K562 (cell line): ENCODE data around the gene CRABP2. TPM values are rescaled to one million over a fixed set of nuclear protein-coding genes. Genes with fewer than 3 reads are reported as not detected.

Experiments used
- ARHGAP35 ChIP-seq: fragments of 450-650 bp; IDR thresholded peaks from 2 replicates; pipeline ENCODE4 v1.6.1; 2018; ENCODE audit not compliant: partially characterized antibody
- BCLAF1 ChIP-seq, 2 experiments: fragments of 450-650 bp in 1 of 2; IDR thresholded peaks; 2 replicates each; pipeline ENCODE4 v1.6.1; 2011 to 2017; ENCODE audit warnings: low read depth in 2 of 2, antibody characterized with exemption in 1 of 2, borderline replicate concordance in 1 of 2, low read length in 1 of 2, mild to moderate bottlenecking in 1 of 2, mixed read lengths in 1 of 2; ENCODE audit not compliant: control insufficient read depth in 1 of 2
- DLX4 ChIP-seq: fragments of 250-450 bp; sonication (Bioruptor Pico); IDR thresholded peaks from 2 replicates; pipeline ENCODE4 v1.6.1; 2021; ENCODE audit warnings: mild to moderate bottlenecking
- GABPB2 ChIP-seq: fragments of 250-450 bp; sonication (Bioruptor Pico); conservative IDR thresholded peaks from 2 replicates; pipeline ENCODE4 v1.5.1; 2021; ENCODE audit warnings: mild to moderate bottlenecking
- HDAC1 ChIP-seq, 2 experiments: fragments of 450-650 bp; IDR thresholded peaks; 2 replicates each; pipeline ENCODE4 v1.6.1; 2016 to 2017; ENCODE audit warnings: inconsistent platforms in 1 of 2, mild to moderate bottlenecking in 1 of 2, moderate library complexity in 1 of 2
- HLTF ChIP-seq: fragments of 450-650 bp; IDR thresholded peaks from 2 replicates; pipeline ENCODE4 v1.6.1; 2016
- HOMEZ ChIP-seq: fragments of 250-450 bp; sonication (Bioruptor Pico); IDR thresholded peaks from 2 replicates; pipeline ENCODE4 v1.4.0; 2020; ENCODE audit warnings: mild to moderate bottlenecking, moderate library complexity
- NCOA2 ChIP-seq, 2 experiments: fragments of 450-650 bp; IDR thresholded peaks; 2 replicates each; pipeline ENCODE4 v1.6.1; 2018; ENCODE audit warnings: mild to moderate bottlenecking in 2 of 2, moderate library complexity in 1 of 2; ENCODE audit not compliant: partially characterized antibody in 2 of 2
- NKRF ChIP-seq: fragments of 450-650 bp; IDR thresholded peaks from 2 replicates; pipeline ENCODE4 v1.6.1; 2016; ENCODE audit warnings: borderline replicate concordance
- PCBP2 ChIP-seq: fragments of 200-400 bp; formaldehyde crosslinking; IDR thresholded peaks from 2 replicates; pipeline ENCODE4 v1.6.1; 2018; ENCODE audit warnings: low read length, low read depth, mild to moderate bottlenecking, moderate library complexity; ENCODE audit not compliant: poor library complexity, severe bottlenecking
- POLR2A ChIP-seq: fragments of 450-650 bp; conservative IDR thresholded peaks from 2 replicates; pipeline ENCODE4 v1.6.1; 2016
- POLR2B ChIP-seq: fragments of 450-650 bp; IDR thresholded peaks from 2 replicates; pipeline ENCODE4 v1.6.1; 2018; ENCODE audit warnings: low read depth; ENCODE audit not compliant: partially characterized antibody
- POLR3A ChIP-seq: IDR thresholded peaks from 2 replicates; pipeline ENCODE4 v1.6.1; 2011; ENCODE audit warnings: borderline replicate concordance, mild to moderate bottlenecking, moderate library complexity; ENCODE audit not compliant: insufficient read length, insufficient read depth; ENCODE audit errors: extremely low read depth
- RB1 ChIP-seq: fragments of 450-650 bp; IDR thresholded peaks from 2 replicates; pipeline ENCODE4 v1.6.1; 2017; ENCODE audit warnings: low read depth, mild to moderate bottlenecking
- TOE1 ChIP-seq, 2 experiments: fragments of 450-650 bp in 1 of 2; sonication (generic) in 1 of 2; formaldehyde crosslinking in 1 of 2; IDR thresholded peaks; 2 replicates each; pipeline versions ENCODE4 v1.7.1 to v1.8.0; 2016 to 2022; ENCODE audit warnings: borderline replicate concordance in 2 of 2, mild to moderate bottlenecking in 2 of 2, antibody characterized with exemption in 1 of 2, inconsistent platforms in 1 of 2, low read depth in 1 of 2, missing genetic modification reagents in 1 of 2, moderate library complexity in 1 of 2
- ZFX ChIP-seq: sonication (generic); formaldehyde crosslinking; IDR thresholded peaks from 2 replicates; pipeline ENCODE4 v1.8.0; 2022; ENCODE audit warnings: mild to moderate bottlenecking, missing genetic modification reagents, moderate library complexity
- polyA plus RNA-seq, 8 experiments: library from polyadenylated mRNA; depleted of rRNA in 4 of 8; stranded (reverse) in 5 of 8; unstranded in 3 of 8; fragments of >200 nt; fragmentation: Nextera tagmentation in 2 of 8; fragmentation: Illumina TruSeq in 1 of 8; extraction: Ambion mirVana in 2 of 8; extraction: Trizol in 1 of 8; gene quantifications; 2 replicates each; pipeline versions ENCODE4 v1.2.1 to v1.2.3, GENCODE V29; 2011 to 2014; ENCODE audit warnings: inconsistent platforms in 1 of 8, missing spikeins in 1 of 8
- total RNA-seq, 7 experiments: library from RNA; depleted of rRNA in 6 of 7; stranded (reverse); fragments of >200 nt in 6 of 7; fragmentation: Illumina TruSeq in 2 of 7; extraction: Trizol in 2 of 7; gene quantifications; 2 replicates each; pipeline versions ENCODE4 v1.2.1 to v1.2.3, GENCODE V29; 2011 to 2021; ENCODE audit warnings: low replicate concordance in 1 of 7

The CRABP2 gene
- total and polyA plus RNA-seq, 9 of the 15 experiments (the other 6 are each of a cell fraction or from before 2014, with no cell fraction given), result 0.30 to 2.5 (median 0.82) TPM

GRCh38 chr1:156657741-156658319 lies 47.6 kb downstream of the CRABP2 start (continued):
- no peak for TF ChIP-seq HOMEZ (CRISPR knock-in tag)
- TF ChIP-seq NKRF, result 0 out of 2 replicates have a peak, but pooled peaks have one; percentile 16
- TF ChIP-seq POLR2B, result peak; percentile 58
- TF ChIP-seq RB1, result 0 out of 2 replicates have a peak, but pooled peaks have one; percentile 2
- no peak for TF ChIP-seq GABPB2 (CRISPR knock-in tag)
- no peak for TF ChIP-seq BCLAF1 (IDR thresholded peaks at IDR 0.05; ENCODE audit: borderline replicate concordance in 1 of 2, control insufficient read depth in 1 of 2, low read depth in 2 of 2, low read length in 1 of 2)
- peak; percentile 56 for TF ChIP-seq POLR2A
- TF ChIP-seq HLTF, result 0 out of 2 replicates have a peak, but pooled peaks have one; percentile 15
- TF ChIP-seq DLX4 (CRISPR knock-in tag), result no peak
- peak; percentile 35; the same call in 1 of the 2 replicates for TF ChIP-seq TOE1 (IDR thresholded peaks at IDR 0.05; ENCODE audit: borderline replicate concordance)
- no peak for TF ChIP-seq TOE1 (CRISPR knock-in tag; IDR thresholded peaks at IDR 0.05; ENCODE audit: borderline replicate concordance, low read depth)
- no peak for TF ChIP-seq POLR3A
- no peak for TF ChIP-seq NCOA2 (IDR thresholded peaks at IDR 0.05; ENCODE audit: partially characterized antibody in 2 of 2)
- TF ChIP-seq HDAC1 (IDR thresholded peaks at IDR 0.05), result peak in 1 of 2 experiments; percentile 54; a peak in 1 of 4 replicates
- no peak for TF ChIP-seq PCBP2
- peak; percentile 33 for TF ChIP-seq ZFX (CRISPR knock-in tag)
- TF ChIP-seq ARHGAP35, result peak; percentile 74
